Measurements from ENCODE around the gene GPC6. TPM values are rescaled to one million over a fixed set of nuclear protein-coding genes. Genes with fewer than 3 reads are reported as not detected.

GPC6 gene
- total RNA-seq, 1 donor from 2014 or later: 5.5 TPM

DNA sequence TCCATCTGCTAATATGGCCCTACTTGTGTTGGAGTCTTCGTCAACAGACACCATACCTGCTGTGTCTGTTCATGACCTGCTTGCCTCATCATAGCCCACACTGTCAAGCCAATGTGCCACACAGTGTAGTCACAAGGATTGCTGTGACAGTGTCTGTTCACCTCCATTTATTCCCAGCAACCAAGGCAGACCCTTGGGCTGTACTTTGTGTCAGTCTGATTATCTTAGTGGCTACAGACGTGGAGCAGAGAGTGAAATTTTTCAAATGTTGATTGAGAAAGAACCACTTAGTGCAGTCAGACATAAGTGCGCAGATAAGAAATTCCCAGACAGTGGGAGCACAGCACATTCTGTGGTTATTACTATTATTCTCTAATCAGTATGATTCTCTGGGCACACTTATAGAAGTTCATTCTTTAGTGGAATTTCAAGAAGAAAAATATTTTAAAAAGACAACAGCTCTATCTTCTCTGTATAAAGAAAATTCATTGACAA is 184.6 kb downstream of the GPC6 start:
- TF ChIP-seq CTCF (IDR thresholded peaks at IDR 0.05; ENCODE audit: insufficient read depth, low read length, severe bottlenecking): no peak
- DNase-seq (ENCODE audit: low read depth) (no peak), FAIRE-seq (no peak)
- no peaks in the 10 kb centered on the region for H3K27me3 ChIP-seq (ENCODE audit: control insufficient read depth, insufficient read depth, low read length)
- no peak overlapping the region for H3K4me3 ChIP-seq (ENCODE audit: low read depth, low read length)
- H3K36me3 ChIP-seq (ENCODE audit: control insufficient read depth, insufficient read depth, low read length): no peaks in the 10 kb centered on the region

DNA sequence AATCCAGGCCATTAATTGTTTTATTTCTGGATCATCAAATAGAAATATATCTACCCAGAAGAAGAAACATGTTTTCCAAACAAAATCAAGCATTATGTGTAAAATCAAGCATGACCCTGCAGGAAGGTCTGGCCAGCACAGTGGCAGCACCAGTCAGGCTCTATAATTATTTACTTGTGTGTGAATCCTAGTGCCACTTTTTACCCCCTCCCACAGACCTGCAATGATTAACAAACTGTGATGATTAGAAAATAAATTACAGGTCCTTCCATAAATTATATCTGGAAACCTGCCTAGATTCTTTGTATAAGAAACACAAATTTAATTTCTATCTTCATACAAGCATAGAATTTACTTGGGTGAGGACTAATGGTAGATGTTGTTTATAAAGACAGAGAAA is 186.1 kb downstream of the GPC6 start:
- no peak for DNase-seq (ENCODE audit: low read depth)
- Histone ChIP-seq H3K4me3 (ENCODE audit: low read depth, low read length) (no peak overlapping the region), H3K27me3 (ENCODE audit: control insufficient read depth, insufficient read depth, low read length) (no peaks in the 10 kb centered on the region), H3K36me3 (ENCODE audit: control insufficient read depth, insufficient read depth, low read length) (no peaks in the 10 kb centered on the region)
- TF ChIP-seq CTCF (IDR thresholded peaks at IDR 0.05; ENCODE audit: insufficient read depth, low read length, severe bottlenecking): no peak
- no peak for FAIRE-seq

DNA sequence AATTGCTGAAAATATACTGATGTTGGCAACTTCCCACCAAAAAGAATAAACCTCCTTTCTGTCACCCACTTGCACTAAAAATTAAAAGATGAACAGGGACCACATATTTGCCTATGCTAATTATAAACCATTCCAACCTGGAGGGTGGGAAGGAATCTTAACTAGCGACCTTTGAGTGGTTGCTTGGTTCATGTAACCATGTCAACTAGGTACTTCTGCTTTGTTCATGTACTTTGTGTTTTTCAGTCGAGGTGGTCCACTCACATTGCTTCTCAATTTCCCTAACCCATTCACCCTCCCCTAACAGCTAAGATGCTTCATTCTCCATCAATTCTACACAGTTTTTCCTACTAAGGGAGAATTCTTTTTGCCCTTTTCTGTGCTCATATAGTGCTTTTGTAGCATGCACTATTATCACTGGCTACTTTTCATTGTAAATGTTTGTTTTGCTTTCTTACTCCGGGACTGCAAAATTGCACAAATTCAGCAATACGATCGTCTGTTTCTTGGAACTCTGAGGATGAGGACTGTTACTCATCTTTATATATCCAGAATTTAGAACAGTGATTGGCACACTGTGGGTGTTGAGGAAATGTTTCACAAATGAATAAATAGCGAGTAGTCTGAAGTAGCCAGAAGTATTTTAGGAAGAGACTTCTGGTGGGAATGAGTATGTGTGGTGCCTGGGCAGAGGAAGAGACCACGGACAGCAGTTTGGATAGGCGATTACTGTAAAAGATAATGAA is 187.5 kb downstream of the GPC6 start:
- TF ChIP-seq CTCF (IDR thresholded peaks at IDR 0.05; ENCODE audit: insufficient read depth, low read length, severe bottlenecking): no peak
- H3K4me3 ChIP-seq (ENCODE audit: low read depth, low read length): no peak overlapping the region
- no peak for FAIRE-seq
- no peaks in the 10 kb centered on the region for H3K27me3 ChIP-seq (ENCODE audit: control insufficient read depth, insufficient read depth, low read length)
- no peaks in the 10 kb centered on the region for H3K36me3 ChIP-seq (ENCODE audit: control insufficient read depth, insufficient read depth, low read length)
- no peak for DNase-seq (ENCODE audit: low read depth)

DNA sequence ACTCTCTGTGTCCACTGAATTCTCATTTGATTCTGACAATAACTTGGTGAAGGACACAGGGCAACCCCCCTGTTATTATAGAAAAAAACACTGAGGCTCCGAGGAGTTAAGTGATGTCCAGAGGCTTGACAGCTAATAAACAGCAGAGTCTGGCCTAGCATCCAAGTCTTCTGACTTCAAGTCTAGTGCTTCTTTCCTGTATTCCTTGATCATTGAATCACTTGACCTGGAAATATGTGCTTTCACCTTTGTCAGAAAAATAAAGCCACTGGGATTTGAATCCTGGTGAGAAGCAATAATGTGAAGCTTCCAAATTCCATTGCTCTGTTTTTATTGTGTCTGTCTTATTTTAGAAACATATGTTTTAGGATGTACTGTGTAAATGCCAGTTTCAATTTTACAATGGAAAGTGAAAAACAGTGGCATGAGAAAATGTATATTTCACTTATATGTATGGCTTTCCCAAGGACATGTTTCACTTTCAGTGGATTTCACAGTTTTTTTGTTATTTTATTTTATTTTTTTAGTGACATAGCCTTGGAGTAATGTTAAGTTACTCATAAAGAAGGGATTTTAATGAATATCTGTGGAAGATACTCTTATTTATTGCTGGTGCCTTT is 190.2 kb downstream of the GPC6 start:
- FAIRE-seq (no peak), DNase-seq (ENCODE audit: low read depth) (no peak)
- H3K4me3 ChIP-seq (ENCODE audit: low read depth, low read length): no peak overlapping the region
- H3K27me3 ChIP-seq (ENCODE audit: control insufficient read depth, insufficient read depth, low read length): no peaks in the 10 kb centered on the region
- TF ChIP-seq CTCF (IDR thresholded peaks at IDR 0.05; ENCODE audit: insufficient read depth, low read length, severe bottlenecking): no peak
- no peaks in the 10 kb centered on the region for H3K36me3 ChIP-seq (ENCODE audit: control insufficient read depth, insufficient read depth, low read length)

DNA sequence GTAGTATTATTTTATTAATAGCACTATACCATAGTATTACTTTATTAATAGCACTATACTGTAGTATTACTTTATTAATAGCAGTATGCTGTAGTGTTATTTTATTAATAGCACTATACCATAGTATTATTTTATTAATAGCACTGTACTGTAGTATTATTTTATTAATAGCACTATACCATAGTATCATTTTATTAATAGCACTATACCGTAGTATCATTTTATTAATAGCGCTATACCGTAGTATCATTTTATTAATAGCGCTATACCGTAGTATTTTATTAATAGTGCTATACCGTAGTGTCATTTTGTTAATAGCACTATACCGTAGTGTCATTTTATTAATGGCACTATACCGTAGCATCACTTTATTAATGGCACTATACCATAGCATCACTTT is 191.8 kb downstream of the GPC6 start:
- Histone ChIP-seq H3K4me3 (ENCODE audit: low read depth, low read length) (no peak overlapping the region), H3K36me3 (ENCODE audit: control insufficient read depth, insufficient read depth, low read length) (no peaks in the 10 kb centered on the region), H3K27me3 (ENCODE audit: control insufficient read depth, insufficient read depth, low read length) (no peaks in the 10 kb centered on the region)
- DNase-seq (ENCODE audit: low read depth): no peak
- no peak for TF ChIP-seq CTCF (IDR thresholded peaks at IDR 0.05; ENCODE audit: insufficient read depth, low read length, severe bottlenecking)
- FAIRE-seq: no peak
